HG02571 (cell line): Measurements from ENCODE around the gene HRH3.

Source experiments
- ATAC-seq: cut with Tn5 transposase; IDR thresholded peaks from one replicate; pipeline ENCODE4 v1.9.1; 2021; ENCODE audit warnings: mild to moderate bottlenecking, moderate library complexity; ENCODE audit not compliant: unreplicated experiment

HRH3 gene

GRCh38 chr20:62181808-62182207 is 38.3 kb downstream of the HRH3 start:
- no peak for ATAC-seq

GRCh38 chr20:62179162-62179504 is 40.9 kb downstream of the HRH3 start:
- no peak for ATAC-seq

- ATAC-seq, result no peak
Measured at GRCh38 chr20:62178316-62179161, 41.5 kb downstream of the HRH3 start.

GRCh38 chr20:62177307-62177706 is 42.8 kb downstream of the HRH3 start:
- no peak for ATAC-seq

GRCh38 chr20:62176866-62177265 is 43.2 kb downstream of the HRH3 start:
- no peak for ATAC-seq

- no peak for ATAC-seq
Measured at GRCh38 chr20:62175711-62176110, 44.4 kb downstream of the HRH3 start.

GRCh38 chr20:62174870-62175624 is 45.0 kb downstream of the HRH3 start:
- ATAC-seq, result no peak

- no peak for ATAC-seq
Measured at GRCh38 chr20:62174021-62174804, 45.9 kb downstream of the HRH3 start.

- ATAC-seq, result no peak
Measured at GRCh38 chr20:62172666-62173065, 47.4 kb downstream of the HRH3 start.

GRCh38 chr20:62171245-62171644 is 48.8 kb downstream of the HRH3 start:
- ATAC-seq, result no peak

- ATAC-seq, result no peak
Measured at GRCh38 chr20:62170536-62170935, 49.5 kb downstream of the HRH3 start.

- no peak for ATAC-seq
Measured at GRCh38 chr20:62168890-62169435, 51.1 kb downstream of the HRH3 start.

- no peak for ATAC-seq
Measured at GRCh38 chr20:62168061-62168460, 52.0 kb downstream of the HRH3 start.

- no peak for ATAC-seq
Measured at GRCh38 chr20:62167474-62167873, 52.6 kb downstream of the HRH3 start.

- ATAC-seq, result no peak
Measured at GRCh38 chr20:62165762-62166399, 54.2 kb downstream of the HRH3 start.
